HG03108 (cell line): ENCODE measurements around the gene CNNM3.
"Not testable (repeated sequence)": the region's sequence is repeated elsewhere in the genome, so short reads cannot be mapped to it uniquely, and the experiment has no call there.

Source experiments
- ATAC-seq: cut with Tn5 transposase; IDR thresholded peaks from one replicate; pipeline ENCODE4 v1.9.1; 2021; ENCODE audit warnings: moderate library complexity; ENCODE audit not compliant: unreplicated experiment

The CNNM3 gene

DNA sequence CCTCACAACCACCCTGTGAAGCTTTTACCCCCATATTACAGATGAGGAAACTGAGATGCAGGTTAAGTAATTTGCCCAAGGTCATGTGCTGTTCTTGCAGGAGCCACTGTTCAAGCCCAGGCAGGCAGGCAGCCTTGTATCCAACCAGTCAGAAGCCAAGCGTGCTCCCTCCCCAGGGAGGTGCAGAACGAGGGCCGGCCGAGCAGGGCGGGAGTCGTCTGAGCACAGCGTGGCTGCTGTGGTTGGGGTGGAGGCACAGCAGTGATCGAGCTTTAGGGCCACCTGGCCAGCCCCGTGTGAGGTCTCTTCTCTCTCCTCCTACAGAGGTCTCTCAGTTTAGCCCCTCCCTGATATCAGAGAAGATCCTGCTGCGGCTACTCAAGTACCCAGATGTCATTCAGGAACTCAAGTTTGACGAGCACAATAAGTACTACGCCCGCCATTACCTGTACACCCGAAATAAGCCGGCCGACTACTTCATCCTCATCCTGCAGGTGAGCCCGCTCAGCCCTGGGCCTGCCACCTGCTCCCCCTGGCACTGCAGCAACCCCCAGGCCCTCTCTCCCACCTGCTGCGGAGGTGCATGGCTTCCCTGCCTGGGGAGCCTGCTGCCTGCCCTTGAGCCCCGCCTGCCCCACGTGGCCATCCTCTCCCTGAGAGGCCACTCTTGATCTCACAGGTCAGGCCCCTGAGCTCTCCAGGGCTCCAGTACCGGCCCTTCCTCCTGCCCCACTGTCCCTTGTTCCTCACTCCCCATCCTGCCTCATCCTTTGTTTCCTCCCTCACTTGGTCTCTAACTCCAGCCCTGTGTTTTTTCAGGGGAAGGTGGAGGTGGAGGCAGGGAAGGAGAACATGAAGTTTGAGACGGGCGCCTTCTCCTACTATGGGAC, 17.1 kb upstream of the CNNM3 start:
- no peak for ATAC-seq

DNA sequence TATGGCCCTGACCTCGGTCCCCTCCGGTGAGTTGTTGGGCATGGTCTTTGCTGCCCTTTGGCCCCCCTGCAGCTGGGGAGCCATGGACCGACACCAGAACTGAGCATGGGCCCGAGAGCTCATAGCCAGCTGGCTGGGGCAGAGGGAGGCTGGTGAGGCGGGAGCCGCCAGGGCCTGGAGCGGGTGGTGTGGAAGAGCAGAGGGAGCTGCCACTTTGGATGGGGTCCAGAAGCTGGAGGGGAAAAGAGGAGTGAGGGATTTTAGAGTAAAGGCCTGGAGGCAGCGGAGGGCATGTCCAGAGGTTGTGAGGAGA, 16.5 kb upstream of the CNNM3 start:
- no peak for ATAC-seq

DNA sequence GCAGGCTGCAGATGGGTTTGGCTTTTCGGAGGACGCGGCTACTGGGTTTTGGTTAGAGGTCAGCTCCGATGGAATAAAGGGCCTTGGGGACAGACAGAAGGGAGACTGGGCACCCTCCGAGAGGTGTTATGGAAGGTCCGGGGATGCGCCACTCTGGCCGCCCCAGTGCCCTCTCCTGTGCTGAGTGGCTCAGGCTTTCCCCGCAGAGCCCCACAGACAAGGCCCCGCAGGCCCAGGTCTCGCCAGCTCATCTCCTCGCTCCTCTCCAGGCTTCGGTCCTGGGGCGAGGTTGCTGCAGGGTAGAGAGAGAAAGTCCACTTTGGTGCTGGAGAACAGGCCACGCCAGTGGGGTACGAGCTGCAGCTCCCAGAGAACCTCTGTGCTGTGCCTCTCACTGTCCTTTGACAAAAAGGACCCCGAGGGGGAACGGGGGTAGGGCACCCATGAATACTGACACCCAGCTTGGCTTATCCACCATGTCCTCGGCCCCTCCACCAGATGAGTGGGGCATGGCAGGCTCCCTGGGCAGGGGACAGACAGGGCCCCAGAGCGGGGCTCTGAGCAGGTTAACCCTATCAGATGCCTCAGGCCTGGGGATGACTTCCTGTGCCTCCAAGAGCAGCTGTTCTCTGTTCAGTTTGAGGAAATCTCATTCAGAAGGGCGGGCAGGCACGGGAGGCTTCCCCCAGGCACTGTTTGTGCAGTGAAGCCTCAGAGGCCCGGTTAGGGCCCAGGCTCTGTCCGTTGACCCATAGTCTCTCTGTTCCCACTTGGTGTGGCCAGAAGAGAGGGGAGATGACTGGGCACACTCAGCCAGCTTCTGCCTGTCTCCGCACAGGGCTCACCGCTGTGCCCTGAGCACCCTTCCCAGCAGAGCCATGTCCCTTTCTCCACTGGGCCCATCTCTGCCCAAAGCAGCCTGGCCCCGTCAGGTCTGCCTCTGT, 15.7 kb upstream of the CNNM3 start:
- no peak for ATAC-seq

DNA sequence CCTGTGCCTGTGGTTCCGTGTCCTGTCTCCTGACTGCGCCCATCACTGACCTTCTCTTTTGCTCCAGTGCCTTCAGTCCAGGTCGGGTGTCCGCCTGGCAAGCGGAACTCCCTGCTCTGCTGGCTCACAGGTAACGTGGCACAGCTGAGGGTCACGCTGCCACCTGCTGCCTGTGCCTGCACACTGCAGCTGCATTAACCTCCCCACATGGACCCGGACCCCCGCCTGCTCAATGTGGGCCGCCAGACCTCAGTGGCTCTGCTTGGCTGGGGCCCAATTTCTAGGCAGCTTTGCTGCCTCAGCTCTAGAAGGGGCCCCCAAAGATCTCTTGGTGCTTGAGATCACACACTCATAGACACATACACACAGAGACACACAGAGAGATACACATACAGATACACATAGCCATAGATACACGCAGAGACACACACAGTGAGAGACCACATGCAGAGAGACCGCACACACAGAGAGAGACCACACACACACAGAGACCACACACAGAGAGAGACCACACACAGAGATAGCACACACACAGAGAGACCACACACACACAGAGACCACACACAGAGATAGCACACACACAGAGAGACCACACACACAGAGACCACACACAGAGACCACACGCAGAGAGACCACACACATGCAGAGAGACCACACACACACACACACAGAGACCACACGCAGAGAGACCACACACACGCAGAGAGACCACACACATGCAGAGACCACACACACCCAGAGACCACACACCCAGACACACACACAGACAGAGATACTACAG, 14.9 kb upstream of the CNNM3 start:
- ATAC-seq = peak; percentile 51

DNA sequence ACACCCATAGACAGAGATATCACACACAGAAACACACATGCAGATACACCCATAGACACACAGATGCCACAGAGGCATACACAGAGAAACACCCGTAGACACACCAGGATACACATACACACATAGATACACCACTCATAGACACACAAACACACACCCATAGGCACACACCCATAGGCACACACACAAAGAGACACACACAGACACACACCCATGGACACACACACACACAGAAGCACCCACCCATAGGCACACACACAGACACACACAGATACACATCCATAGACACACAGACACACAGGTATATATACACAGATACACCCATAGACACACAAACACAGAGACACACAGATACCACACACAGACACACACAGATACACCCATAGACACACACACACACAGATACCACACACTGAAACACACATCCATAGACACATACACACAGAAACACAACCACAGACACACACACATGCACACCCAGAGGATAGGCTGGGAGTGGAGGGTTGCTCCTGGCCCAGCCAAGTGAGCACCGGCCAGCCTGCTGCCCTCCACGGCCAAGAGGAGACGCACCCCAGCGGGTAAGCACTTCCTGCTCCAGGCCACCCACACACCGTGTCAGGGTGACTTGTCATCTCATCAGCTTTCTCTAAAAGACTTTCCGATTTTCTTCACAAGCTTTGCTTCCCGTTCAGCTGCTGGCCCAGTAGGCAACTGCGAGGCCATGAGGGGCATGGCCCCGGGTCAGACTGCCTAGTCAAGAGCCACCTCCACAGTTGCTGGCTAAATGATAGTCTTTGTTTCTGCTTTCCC, 14.1 kb upstream of the CNNM3 start:
- peak; percentile 41 for ATAC-seq

DNA sequence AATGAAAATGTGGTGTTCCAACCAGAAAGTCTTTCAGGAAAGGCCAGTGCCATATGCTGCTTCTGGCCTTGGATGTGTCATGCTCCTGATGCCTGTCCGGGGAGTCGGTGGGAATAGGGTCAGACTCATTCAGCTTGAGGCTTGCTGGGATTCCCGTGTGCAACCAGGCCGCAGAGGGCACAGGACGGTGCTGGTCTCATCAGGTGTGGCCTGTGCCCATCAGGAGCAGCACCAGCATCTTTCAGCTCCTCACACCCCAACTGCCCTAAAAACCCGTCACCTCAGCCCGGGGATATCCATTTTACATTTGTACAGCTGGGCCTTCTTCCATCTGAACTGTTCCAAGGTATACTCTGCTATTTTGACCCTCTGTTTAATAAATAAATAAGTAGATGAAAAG, 13.3 kb upstream of the CNNM3 start:
- ATAC-seq = no peak

DNA sequence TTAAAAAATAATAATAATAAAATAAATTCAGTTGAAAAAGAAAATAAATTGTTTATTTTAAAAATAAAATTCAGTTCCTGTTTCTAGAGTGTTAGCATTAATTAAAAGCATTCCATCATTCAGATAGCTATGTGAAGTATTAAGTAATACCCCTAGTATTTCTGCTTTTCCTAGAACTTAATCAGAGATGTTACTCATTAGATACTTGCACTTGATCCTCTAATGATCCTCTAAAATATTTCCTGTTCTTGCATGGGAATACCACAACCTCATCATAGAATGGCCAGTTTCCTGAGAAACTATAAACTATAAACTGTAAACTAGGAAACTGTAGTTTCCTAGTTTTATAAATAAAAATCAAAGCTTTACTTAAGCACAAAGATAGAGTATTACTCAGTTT, 11.1 kb upstream of the CNNM3 start:
- ATAC-seq = no peak

DNA sequence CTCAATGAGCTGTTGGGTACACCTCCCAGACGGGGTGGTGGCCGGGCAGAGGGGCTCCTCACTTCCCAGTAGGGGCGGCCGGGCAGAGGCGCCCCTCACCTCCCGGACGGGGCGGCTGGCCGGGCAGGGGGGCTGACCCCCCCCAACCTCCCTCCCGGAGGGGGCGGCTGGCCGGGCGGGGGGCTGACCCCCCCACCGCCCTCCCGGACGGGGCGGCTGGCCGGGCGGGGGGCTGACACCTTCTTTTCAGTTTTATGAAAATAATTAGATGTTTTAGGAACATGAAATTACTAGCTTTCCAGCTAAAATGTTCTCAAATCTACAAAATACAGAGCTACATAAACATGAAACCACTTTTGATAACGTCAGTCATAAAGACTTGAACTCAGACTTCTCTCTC, 10.1 kb upstream of the CNNM3 start:
- not testable (repeated sequence) for ATAC-seq

DNA sequence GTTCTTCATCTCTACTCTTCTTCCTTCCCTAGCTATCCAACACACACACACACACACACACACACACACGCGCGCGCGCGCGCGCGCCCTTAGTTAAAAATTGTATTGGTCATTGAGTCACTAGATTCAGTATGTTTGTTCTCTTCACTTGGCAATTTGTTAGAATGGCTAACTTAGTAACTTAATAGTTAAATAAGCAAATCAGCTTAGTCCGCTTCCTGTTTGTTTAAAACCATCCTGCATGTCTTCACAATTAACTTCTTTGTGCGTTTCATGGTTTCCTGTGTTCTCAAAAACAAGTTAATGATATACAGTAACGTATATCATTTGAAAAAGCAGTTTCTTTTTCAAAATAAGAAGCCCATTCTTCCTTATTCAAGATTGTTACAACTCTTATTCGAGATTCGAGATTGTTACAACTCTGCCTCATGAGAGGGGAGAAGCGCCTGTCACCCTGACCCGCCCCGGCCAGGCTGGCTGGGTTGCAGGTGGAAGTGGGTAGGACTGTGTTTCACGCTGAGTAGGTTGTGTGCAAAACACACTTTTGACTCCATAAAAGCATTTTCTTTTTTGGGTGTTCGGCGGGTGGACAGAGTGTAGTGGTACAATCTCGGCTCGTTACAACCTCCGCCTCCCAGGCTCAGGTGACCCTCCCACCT, 9.5 kb upstream of the CNNM3 start:
- peak; percentile 70 for ATAC-seq

DNA sequence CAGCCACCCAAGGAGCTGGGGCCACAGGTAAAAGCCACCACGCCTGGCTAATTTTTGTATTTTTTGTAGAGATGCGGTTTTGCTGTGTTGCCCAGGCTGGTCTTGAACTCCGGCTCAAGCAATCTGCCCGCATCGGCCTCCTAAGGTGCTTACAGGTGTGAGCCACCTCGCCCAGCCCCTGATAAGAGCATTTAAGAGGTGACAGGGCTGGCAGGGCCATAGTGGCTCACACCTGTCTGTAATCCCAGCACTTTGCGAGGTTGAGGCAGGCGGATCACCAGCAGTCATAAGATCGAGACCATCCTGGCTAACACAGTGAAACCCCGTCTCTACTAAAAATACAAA, 9.0 kb upstream of the CNNM3 start:
- no peak for ATAC-seq

DNA sequence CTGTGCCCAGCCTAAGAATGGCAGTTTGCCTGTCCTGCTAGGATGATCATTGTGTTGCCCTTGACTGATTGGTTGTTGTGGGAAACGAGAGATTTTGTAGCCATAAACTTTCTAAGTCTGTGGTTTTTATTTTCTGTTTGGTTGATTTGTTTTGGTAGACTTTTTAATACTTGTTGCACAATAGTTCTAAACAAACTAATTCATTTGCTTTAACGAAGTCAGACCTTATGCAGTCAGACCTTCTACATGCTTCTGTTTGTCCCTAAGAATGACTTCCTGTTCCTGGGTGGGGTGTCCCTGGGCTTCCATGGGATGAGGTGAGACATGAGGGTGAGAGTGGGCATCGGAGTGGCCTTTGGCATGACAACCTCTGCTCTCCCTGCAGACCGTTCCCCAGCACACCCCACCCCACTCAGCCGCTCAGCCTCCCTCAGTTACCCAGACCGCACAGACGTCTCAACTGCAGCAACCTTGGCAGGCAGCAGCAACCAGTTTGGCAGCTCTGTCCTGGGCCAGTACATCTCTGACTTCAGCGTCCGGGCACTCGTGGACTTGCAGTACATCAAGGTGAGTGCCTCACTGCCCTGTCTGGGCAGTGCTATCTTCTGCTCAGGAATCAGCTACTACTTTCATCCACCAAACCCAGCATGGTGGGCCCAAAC, 7.8 kb upstream of the CNNM3 start:
- no peak for ATAC-seq

DNA sequence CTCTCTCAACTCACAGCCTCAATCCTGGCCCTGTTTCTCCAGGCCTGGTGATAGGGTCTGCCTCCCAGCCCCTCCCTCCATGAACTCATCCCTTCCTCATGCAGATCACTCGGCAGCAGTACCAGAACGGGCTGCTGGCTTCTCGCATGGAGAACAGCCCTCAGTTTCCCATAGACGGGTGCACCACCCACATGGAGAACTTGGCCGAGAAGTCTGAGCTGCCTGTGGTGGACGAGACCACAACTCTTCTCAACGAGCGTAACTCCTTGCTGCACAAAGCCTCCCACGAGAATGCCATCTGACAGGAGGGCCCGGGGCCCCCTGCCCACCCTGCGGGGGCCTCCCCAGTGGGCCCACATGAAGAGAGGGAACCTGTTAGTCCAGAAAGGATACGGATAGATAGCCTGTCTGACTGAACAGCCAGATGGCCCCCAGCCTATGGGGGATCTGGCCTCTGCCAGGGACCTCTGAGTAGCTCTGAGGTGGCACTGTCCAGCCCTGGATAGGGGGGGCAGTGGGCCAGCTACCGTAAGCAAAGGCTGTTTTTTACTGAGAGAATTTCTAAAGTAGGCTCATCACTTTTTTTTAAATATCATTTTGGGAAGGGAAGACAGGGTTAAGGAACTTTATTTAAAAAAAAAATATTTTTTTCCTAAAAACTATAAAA, 6.7 kb upstream of the CNNM3 start:
- ATAC-seq = no peak

DNA sequence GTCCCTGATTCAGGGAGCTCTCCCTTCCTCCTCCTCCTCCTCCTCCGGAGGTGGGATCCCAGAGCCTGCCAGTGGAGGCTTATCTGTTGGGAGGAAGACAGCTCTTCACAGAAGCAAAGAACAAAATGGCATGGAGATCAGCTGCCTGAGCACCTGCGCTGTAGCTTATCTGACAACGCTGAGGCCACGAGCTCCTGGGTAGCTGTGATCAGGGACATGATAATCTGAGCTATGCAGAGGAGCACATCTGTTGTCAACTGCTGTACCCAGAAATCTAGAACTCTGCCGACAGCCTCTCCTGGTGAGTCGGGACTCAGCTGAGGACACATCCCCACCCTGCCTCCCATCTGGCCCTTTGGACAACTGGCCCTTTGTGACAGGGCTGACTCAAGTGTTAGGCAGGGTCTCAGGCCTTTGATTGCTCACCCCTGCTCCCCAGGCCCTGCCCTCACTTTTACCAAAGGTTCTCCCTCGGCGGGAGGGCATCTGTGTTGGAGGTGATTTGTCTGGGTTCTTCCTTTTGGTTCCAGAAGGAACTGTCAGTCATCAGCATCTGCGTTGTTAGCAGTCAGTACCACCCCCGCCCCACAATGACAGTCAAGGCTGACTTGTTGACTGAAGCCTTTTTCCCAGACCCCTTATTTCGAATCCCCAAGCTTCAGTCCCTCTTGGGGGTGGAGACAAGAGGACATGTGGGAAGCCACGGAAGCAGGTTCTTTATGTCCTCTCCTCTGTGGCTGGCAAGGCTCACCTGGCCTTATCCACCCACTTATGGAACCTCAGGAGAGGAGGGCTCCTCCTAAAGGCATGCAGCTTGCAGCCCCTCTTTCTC, 5.9 kb upstream of the CNNM3 start:
- no peak for ATAC-seq

DNA sequence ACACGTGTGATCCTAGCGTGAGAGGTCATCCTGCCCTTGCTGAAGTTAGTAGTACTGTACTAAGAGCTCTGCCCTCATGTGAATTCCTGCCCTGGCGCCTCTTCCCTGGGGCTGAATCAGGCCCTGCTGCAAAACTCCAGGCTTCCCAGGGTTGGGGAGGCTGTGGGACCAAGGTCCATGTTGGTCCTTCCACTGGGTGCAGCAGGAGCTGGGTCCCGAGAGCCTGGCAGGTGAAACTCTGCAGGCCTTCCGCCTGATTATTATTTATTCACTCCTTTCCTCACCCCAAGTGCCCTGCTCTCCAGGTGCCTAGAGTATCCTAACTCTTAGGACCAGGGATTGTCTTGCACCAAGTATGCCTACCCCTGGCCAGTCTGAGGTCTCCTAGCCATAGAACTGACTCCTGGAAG, 5.3 kb upstream of the CNNM3 start:
- ATAC-seq = no peak

DNA sequence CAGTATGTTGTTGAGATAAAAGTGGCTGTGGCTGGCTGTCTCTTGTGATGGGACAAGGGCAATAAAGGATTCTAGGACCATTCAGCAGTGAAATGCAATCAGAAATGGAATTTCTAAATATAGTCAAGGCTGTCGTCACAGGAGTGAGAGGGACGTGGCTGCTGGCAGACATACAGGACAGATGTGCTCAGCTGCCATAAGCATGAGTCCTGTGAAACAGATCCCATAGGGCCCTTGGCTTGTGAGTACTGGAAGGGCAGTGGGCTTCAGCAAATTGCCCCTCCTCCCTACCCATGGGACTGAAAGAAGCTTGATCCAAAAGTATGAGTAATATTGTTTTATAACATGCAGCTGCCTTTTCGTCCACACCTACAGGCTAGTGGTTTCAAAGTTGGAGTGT, 4.2 kb upstream of the CNNM3 start:
- no peak for ATAC-seq

DNA sequence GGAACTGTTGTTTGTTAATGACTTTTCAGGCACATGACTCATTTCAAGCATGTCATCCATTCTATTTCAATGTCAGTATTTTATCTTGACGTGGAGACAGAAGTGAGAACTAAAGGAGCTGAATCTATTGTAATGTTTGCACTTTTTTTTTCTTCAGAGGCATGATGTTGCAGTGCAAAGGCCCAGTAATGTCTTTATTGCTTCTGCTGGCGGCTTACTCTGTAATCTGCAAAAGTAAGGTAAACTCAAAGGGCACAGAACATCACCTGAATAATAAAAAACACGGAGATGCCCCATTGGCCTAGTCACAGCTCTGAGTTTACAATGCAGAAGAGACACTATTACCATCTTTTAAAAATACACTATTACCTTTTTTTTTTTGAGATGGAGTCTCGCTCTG, 2.4 kb upstream of the CNNM3 start:
- no peak for ATAC-seq

DNA sequence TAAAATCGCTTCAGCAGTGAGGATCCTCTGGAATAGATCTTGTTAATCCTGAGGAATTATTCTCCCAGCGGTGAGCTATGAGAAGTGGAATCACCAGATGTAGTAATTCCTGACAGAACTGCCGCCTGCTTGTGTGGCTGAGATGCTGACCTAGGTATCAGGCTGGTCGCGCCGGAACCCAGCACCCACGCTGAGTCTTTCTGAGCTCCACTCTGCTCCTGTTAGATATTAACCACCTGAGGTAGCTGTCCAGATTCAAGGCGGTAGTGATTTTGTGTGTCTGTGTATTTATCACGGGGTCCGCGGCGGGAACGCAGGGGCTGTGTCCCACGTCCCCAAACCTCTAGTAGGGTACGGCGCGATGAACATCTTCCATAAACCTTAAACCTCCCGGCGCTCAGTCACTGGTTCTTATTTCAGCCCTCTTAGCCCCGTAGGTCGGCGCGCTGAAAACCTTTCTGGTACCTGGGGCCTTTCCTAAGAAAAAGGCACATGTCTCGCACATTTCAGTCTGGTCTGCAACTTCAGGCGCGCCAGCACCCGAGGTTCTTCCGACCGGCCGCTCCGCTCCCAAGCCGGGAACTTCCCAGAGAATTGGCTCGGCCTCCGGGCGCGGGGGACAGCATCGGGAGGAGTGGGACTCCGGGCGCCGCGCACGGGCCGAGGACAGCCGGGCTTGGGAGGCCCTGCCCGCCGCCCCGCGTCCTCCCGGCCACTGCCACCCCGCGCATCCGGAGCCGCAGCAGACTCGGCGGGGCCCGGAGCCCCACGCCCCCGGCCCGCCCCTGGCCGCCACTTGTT, 542 bp upstream of the CNNM3 start:
- ATAC-seq = no peak
